Muscle layer of colon (tissue), 2 donors: ENCODE results near the gene HNRNPA2B1.
"Not testable (repeated sequence)": the region's sequence is repeated elsewhere in the genome, so short reads cannot be mapped to it uniquely, and the experiment has no call there.

Experiments
- H3K27ac ChIP-seq: one replicate; pipeline ENCODE4 v1.7.0; 2013; ENCODE audit warnings: low read depth, mild to moderate bottlenecking, low read length, moderate library complexity
- H3K27me3 ChIP-seq, 2 donors: one replicate each; pipeline ENCODE4 v1.7.0; 2013; ENCODE audit warnings: low read length in 2 of 2, mild to moderate bottlenecking in 2 of 2; ENCODE audit not compliant: insufficient read depth in 2 of 2, control insufficient read depth in 1 of 2
- H3K36me3 ChIP-seq: one replicate; pipeline ENCODE4 v1.7.0; 2013; ENCODE audit warnings: mild to moderate bottlenecking, low read length; ENCODE audit not compliant: insufficient read depth
- H3K4me1 ChIP-seq: one replicate; pipeline ENCODE4 v1.7.0; 2013; ENCODE audit warnings: mild to moderate bottlenecking, low read length; ENCODE audit not compliant: insufficient read depth
- H3K4me3 ChIP-seq, 2 donors: one replicate each; pipeline ENCODE4 v1.7.0; 2013; ENCODE audit warnings: low read length in 2 of 2, low read depth in 1 of 2, mild to moderate bottlenecking in 1 of 2, moderate library complexity in 1 of 2
- H3K9ac ChIP-seq: one replicate; pipeline ENCODE4 v1.7.0; 2013; ENCODE audit warnings: low read length
- H3K9me3 ChIP-seq: one replicate; pipeline ENCODE4 v1.7.0; 2013; ENCODE audit warnings: mild to moderate bottlenecking, low read length
- donor health status: abdominal sarcoma.
- donor health status: Adenocarcinoma of cecum.

Gene HNRNPA2B1

GRCh38 chr7:26148307-26148700 lies 52.2 kb downstream of the HNRNPA2B1 start:
- H3K9me3 ChIP-seq, H3K36me3 ChIP-seq, H3K4me1 ChIP-seq, H3K4me3 ChIP-seq, H3K27ac ChIP-seq, H3K9ac ChIP-seq: not testable (repeated sequence)
- peaks cover 9 to 12% of the 10 kb centered on the region in 2 donors for H3K27me3 ChIP-seq

GRCh38 chr7:26147646-26148306 lies 52.8 kb downstream of the HNRNPA2B1 start:
- not testable (repeated sequence) for H3K9ac ChIP-seq, H3K4me3 ChIP-seq, H3K36me3 ChIP-seq, H3K27ac ChIP-seq, H3K4me1 ChIP-seq, H3K9me3 ChIP-seq, H3K27me3 ChIP-seq

GRCh38 chr7:26147030-26147429 lies 53.5 kb downstream of the HNRNPA2B1 start:
- H3K9me3 ChIP-seq: no peaks in the 10 kb centered on the region
- H3K27ac ChIP-seq: no peak overlapping the region
- H3K36me3 ChIP-seq: no peaks in the 10 kb centered on the region
- H3K27me3 ChIP-seq: peaks cover 0 to 8% of the 10 kb centered on the region in 2 donors
- no peak overlapping the region for H3K4me3 ChIP-seq
- H3K4me1 ChIP-seq: no peaks in the 10 kb centered on the region
- H3K9ac ChIP-seq: no peak overlapping the region

- Histone ChIP-seq H3K27me3 (no peaks in the 10 kb centered on the region), H3K4me3 (no peak overlapping the region), H3K9me3 (no peaks in the 10 kb centered on the region), H3K27ac (no peak overlapping the region), H3K4me1 (no peaks in the 10 kb centered on the region), H3K36me3 (no peaks in the 10 kb centered on the region), H3K9ac (no peak overlapping the region)
Observed at GRCh38 chr7:26145238-26145637, 55.3 kb downstream of the HNRNPA2B1 start.

GRCh38 chr7:26144184-26145080 lies 56.1 kb downstream of the HNRNPA2B1 start:
- no peak overlapping the region for H3K27ac ChIP-seq
- no peaks in the 10 kb centered on the region for H3K4me1 ChIP-seq

GRCh38 chr7:26143298-26144048 lies 57.1 kb downstream of the HNRNPA2B1 start:
- no peaks in the 10 kb centered on the region for H3K9me3 ChIP-seq
- H3K4me1 ChIP-seq: no peaks in the 10 kb centered on the region
- H3K4me3 ChIP-seq: no peak overlapping the region
- H3K27me3 ChIP-seq: no peaks in the 10 kb centered on the region
- no peak overlapping the region for H3K27ac ChIP-seq
- no peak overlapping the region for H3K9ac ChIP-seq
- H3K36me3 ChIP-seq: no peaks in the 10 kb centered on the region

More at GRCh38 chr7:26144184-26145080, 56.1 kb downstream of the HNRNPA2B1 start:
- no peaks in the 10 kb centered on the region for H3K36me3 ChIP-seq
- no peak overlapping the region for H3K9ac ChIP-seq
- H3K9me3 ChIP-seq: no peaks in the 10 kb centered on the region
- H3K4me3 ChIP-seq: no peak overlapping the region
- H3K27me3 ChIP-seq: no peaks in the 10 kb centered on the region

- H3K4me1 ChIP-seq: no peaks in the 10 kb centered on the region
- no peaks in the 10 kb centered on the region for H3K27me3 ChIP-seq
- no peak overlapping the region for H3K9ac ChIP-seq
- no peaks in the 10 kb centered on the region for H3K9me3 ChIP-seq
- no peaks in the 10 kb centered on the region for H3K36me3 ChIP-seq
- H3K27ac ChIP-seq: no peak overlapping the region
- H3K4me3 ChIP-seq: no peak overlapping the region
Observed at GRCh38 chr7:26141077-26141476, 59.5 kb downstream of the HNRNPA2B1 start.

GRCh38 chr7:26140380-26140779 lies 60.2 kb downstream of the HNRNPA2B1 start:
- no peak overlapping the region for H3K27ac ChIP-seq
- H3K9me3 ChIP-seq: no peaks in the 10 kb centered on the region

More at GRCh38 chr7:26140380-26140779, 60.2 kb downstream of the HNRNPA2B1 start:
- Histone ChIP-seq H3K4me3 (no peak overlapping the region), H3K27me3 (no peaks in the 10 kb centered on the region), H3K9ac (no peak overlapping the region), H3K4me1 (no peaks in the 10 kb centered on the region), H3K36me3 (no peaks in the 10 kb centered on the region)
